DND-41 (cell line): ENCODE results near the gene GALNT13.

Experiments
- EZH2 ChIP-seq: IDR thresholded peaks from 3 replicates; pipeline ENCODE4 v1.6.1; 2012; ENCODE audit warnings: borderline replicate concordance, low read depth, mild to moderate bottlenecking, moderate library complexity, low read length, inconsistent platforms; ENCODE audit not compliant: severe bottlenecking
- TF ChIP-seq, protein P1 (sequence below): IDR thresholded peaks from 2 replicates; pipeline ENCODE4 v1.5.1; 2012; ENCODE audit warnings: borderline replicate concordance, low read length, moderate library complexity, mild to moderate bottlenecking; ENCODE audit not compliant: poor library complexity, severe bottlenecking; ENCODE audit errors: extremely low read depth

DNA sequence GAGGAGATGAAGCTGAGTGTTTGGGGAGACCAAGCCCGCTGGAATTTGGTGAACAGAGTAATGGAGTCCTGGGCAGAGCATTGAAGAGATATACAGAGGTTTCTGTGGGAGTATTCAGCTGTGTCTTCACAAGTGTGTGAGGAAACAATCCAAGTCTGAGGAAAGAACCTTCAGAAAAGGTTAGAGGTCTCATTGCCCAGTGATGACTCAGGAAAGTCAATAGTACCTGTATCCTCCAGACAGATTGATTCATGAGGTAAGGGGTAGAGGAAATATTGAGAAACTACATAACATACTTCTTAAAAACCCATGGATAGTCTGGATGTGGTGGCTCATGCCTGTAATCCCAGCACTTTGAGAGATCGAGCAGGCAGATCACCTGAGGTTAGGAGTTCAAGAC, 392.3 kb downstream of the GALNT13 start:
- TF ChIP-seq, protein P1, sequence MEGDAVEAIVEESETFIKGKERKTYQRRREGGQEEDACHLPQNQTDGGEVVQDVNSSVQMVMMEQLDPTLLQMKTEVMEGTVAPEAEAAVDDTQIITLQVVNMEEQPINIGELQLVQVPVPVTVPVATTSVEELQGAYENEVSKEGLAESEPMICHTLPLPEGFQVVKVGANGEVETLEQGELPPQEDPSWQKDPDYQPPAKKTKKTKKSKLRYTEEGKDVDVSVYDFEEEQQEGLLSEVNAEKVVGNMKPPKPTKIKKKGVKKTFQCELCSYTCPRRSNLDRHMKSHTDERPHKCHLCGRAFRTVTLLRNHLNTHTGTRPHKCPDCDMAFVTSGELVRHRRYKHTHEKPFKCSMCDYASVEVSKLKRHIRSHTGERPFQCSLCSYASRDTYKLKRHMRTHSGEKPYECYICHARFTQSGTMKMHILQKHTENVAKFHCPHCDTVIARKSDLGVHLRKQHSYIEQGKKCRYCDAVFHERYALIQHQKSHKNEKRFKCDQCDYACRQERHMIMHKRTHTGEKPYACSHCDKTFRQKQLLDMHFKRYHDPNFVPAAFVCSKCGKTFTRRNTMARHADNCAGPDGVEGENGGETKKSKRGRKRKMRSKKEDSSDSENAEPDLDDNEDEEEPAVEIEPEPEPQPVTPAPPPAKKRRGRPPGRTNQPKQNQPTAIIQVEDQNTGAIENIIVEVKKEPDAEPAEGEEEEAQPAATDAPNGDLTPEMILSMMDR = no peak
- TF ChIP-seq EZH2 = no peak
